HG03469 (cell line): Measurements from ENCODE around the gene CIB2.

Experiments
- ATAC-seq: cut with Tn5 transposase; IDR thresholded peaks from one replicate; pipeline ENCODE4 v1.9.1; 2021; ENCODE audit warnings: mild to moderate bottlenecking, moderate library complexity, moderate number of reproducible peaks; ENCODE audit not compliant: unreplicated experiment

Gene CIB2

GRCh38 chr15:78087951-78088772 is 43.1 kb downstream of the CIB2 start:
- no peak for ATAC-seq

- ATAC-seq, result no peak
Observed at GRCh38 chr15:78085928-78086327, 45.3 kb downstream of the CIB2 start.

- no peak for ATAC-seq
Observed at GRCh38 chr15:78084449-78084750, 46.8 kb downstream of the CIB2 start.

- no peak for ATAC-seq
Observed at GRCh38 chr15:78083687-78084448, 47.4 kb downstream of the CIB2 start.

- no peak for ATAC-seq
Observed at GRCh38 chr15:78083186-78083585, 48.1 kb downstream of the CIB2 start.

- ATAC-seq, result no peak
Observed at GRCh38 chr15:78082743-78083110, 48.5 kb downstream of the CIB2 start.

GRCh38 chr15:78082106-78082742 is 49.0 kb downstream of the CIB2 start:
- no peak for ATAC-seq

- ATAC-seq, result no peak
Observed at GRCh38 chr15:78080088-78080460, 51.2 kb downstream of the CIB2 start.

GRCh38 chr15:78079298-78080087 is 51.8 kb downstream of the CIB2 start:
- ATAC-seq, result no peak

- no peak for ATAC-seq
Observed at GRCh38 chr15:78077871-78078210, 53.4 kb downstream of the CIB2 start.

GRCh38 chr15:78077053-78077870 is 54.0 kb downstream of the CIB2 start, which contains the start of gene TBC1D2B:
TBC1D2B (minus strand) TSS chr15:78077711; CDS start chr15:78077652, 59 bp downstream.
- no peak for ATAC-seq

- ATAC-seq, result no peak
Observed at GRCh38 chr15:78076231-78077052, 54.8 kb downstream of the CIB2 start.

- no peak for ATAC-seq
Observed at GRCh38 chr15:78075490-78076230, 55.6 kb downstream of the CIB2 start.

GRCh38 chr15:78073046-78073787 is 58.0 kb downstream of the CIB2 start:
- no peak for ATAC-seq

GRCh38 chr15:78072080-78072892 is 59.0 kb downstream of the CIB2 start:
- ATAC-seq, result no peak

GRCh38 chr15:78071383-78071782 is 59.9 kb downstream of the CIB2 start:
- no peak for ATAC-seq

GRCh38 chr15:78070049-78070700 is 61.1 kb downstream of the CIB2 start:
- no peak for ATAC-seq
